Ectodermal cell (in vitro differentiated cells): ENCODE measurements around the gene FARP1.

Source experiments
- H3K27ac ChIP-seq: 2 replicates; pipeline ENCODE4 v1.7.0; 2013; ENCODE audit warnings: mild to moderate bottlenecking, low read depth, low read length; ENCODE audit not compliant: insufficient read depth, poor library complexity, severe bottlenecking
- H3K27me3 ChIP-seq: 2 replicates; pipeline ENCODE4 v1.7.0; 2013; ENCODE audit warnings: mild to moderate bottlenecking, low read length; ENCODE audit not compliant: insufficient read depth, control insufficient read depth, poor library complexity, severe bottlenecking
- H3K36me3 ChIP-seq: one replicate; pipeline ENCODE4 v1.7.0; 2013; ENCODE audit warnings: low read length; ENCODE audit not compliant: control insufficient read depth, insufficient read depth
- H3K4me1 ChIP-seq: one replicate; pipeline ENCODE4 v1.7.0; 2013; ENCODE audit warnings: low read length; ENCODE audit not compliant: control insufficient read depth, insufficient read depth
- H3K4me3 ChIP-seq: 2 replicates; pipeline ENCODE4 v1.7.0; 2013; ENCODE audit warnings: low read depth, low read length, control low read depth; ENCODE audit not compliant: insufficient read depth
- H3K9me3 ChIP-seq: 2 replicates; pipeline ENCODE4 v1.7.0; 2013; ENCODE audit warnings: mild to moderate bottlenecking, low read length, moderate library complexity; ENCODE audit not compliant: control insufficient read depth
- WGBS, 2 experiments: methylation state at CpG; one replicate each; pipeline ENCODE4 v1.1.7; 2013; ENCODE audit warnings: missing lambda C conversion rate in 2 of 2; 5-methylcytosine and 5-hydroxymethylcytosine counted together

Gene FARP1

DNA sequence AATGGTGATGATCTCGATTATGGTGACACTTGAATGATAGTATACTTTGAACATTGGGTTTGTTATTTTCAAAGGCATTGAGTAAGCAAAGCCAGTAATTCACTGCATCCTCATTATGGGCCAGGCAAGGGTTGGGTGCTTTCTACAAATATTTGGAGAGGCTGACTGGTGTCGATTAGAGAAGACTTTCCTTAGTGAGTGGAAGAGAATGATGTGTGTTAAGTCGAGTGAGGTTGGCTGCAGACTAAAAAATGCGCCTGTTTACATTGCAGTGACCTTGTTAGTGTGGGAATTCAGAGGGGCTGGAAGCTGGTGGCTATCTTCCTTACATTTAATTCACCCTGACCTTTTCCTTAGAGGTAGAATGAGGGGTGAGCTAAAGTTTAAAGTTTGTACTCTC lies 56.6 kb downstream of the FARP1 start:
- Histone ChIP-seq H3K36me3 (no peaks in the 10 kb centered on the region), H3K9me3 (no peaks in the 10 kb centered on the region), H3K4me1 (peaks cover 6% of the 10 kb centered on the region), H3K27ac (no peak overlapping the region), H3K27me3 (no peaks in the 10 kb centered on the region), H3K4me3 (no peak overlapping the region)
- 49 to 51% methylated on average over 4 of the region's 4 CpGs for WGBS, 2 experiments

DNA sequence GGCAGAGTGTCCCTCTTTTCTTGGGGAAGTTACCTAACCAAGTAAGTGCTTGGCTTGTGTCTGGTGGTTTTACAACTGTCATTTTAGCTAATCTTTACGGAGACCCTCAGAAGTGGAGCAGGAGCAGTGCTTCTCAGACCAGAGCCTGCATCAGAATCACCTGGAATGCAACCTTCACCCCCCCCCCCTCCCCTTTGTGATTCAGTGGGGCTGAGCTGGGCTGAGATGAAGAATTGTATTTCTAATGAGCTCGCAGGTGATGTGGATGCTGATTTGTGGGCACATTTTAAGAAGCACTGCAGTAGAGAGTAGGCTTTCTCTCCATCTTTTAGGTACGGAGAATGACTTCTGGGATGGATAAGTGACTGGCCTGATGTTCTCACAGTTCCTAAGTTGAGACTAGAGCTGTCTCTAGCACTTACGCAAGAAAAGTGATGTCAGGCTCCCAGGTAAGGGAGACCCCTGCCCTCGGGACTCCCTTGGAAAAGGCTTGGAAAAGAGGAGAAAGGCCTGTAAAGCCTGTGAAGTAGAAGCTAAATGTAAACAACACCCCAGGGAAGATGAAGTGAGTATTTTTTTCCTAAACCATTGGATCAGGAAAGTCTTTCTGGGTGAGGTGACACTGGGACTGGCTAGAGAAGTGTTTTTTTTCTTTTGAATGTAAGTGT lies 57.5 kb downstream of the FARP1 start:
- no peak overlapping the region for H3K4me3 ChIP-seq
- 40 to 44% methylated on average over 5 of the region's 5 CpGs for WGBS, 2 experiments
- peaks cover 6% of the 10 kb centered on the region for H3K4me1 ChIP-seq
- no peaks in the 10 kb centered on the region for H3K27me3 ChIP-seq
- H3K27ac ChIP-seq: no peak overlapping the region
- H3K36me3 ChIP-seq: no peaks in the 10 kb centered on the region
- no peaks in the 10 kb centered on the region for H3K9me3 ChIP-seq

DNA sequence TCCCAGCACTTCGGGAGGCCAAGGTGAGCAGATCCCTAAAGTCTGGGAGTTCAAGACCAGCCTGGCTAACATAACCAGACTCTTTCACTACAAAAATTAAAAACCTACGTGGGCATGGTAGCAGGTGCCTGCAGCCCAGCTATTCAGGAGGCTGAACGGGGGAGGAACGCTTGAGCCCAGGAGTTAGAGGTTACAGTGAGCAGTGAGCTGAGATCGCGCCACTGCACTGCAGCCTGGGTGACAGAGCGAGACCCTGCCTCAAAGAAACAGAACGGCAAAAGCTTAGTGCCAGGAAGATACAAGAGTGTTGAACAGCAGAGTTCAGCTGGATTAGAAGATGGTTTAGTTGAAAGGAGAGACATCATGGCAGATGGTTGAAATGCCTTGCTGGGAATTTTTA lies 58.3 kb downstream of the FARP1 start:
- H3K9me3 ChIP-seq: no peaks in the 10 kb centered on the region
- H3K27me3 ChIP-seq: no peaks in the 10 kb centered on the region
- H3K4me1 ChIP-seq: peaks cover 6% of the 10 kb centered on the region
- no peak overlapping the region for H3K4me3 ChIP-seq
- no peak overlapping the region for H3K27ac ChIP-seq
- H3K36me3 ChIP-seq: no peaks in the 10 kb centered on the region
- WGBS, 2 experiments: 79 to 84% methylated on average over 8 of the region's 8 CpGs

DNA sequence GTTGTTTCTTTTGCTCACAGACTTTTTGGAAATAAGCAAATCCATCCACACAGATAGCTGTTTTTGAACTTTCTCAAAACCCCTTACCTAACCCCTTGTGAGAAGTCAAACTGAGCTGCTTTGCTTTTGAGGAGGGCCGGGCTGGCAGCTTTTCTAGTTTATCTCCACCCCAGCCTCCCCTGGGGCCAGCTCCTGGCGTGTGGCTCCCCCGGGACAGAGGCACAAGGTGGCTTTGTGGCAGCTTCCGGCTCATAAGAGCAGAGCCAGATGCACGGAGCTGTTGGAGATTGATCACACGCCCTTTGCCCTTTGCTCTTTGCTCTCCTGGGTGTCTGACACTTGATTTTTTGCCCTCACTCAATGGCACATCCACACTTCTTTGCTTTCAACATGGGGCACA lies 59.1 kb downstream of the FARP1 start:
- Histone ChIP-seq H3K27ac (peak overlapping the region; percentile 4), H3K9me3 (no peaks in the 10 kb centered on the region), H3K27me3 (no peaks in the 10 kb centered on the region), H3K4me3 (no peak overlapping the region), H3K4me1 (peaks cover 7% of the 10 kb centered on the region), H3K36me3 (no peaks in the 10 kb centered on the region)
- 31 to 35% methylated on average over 6 of the region's 6 CpGs for WGBS, 2 experiments

DNA sequence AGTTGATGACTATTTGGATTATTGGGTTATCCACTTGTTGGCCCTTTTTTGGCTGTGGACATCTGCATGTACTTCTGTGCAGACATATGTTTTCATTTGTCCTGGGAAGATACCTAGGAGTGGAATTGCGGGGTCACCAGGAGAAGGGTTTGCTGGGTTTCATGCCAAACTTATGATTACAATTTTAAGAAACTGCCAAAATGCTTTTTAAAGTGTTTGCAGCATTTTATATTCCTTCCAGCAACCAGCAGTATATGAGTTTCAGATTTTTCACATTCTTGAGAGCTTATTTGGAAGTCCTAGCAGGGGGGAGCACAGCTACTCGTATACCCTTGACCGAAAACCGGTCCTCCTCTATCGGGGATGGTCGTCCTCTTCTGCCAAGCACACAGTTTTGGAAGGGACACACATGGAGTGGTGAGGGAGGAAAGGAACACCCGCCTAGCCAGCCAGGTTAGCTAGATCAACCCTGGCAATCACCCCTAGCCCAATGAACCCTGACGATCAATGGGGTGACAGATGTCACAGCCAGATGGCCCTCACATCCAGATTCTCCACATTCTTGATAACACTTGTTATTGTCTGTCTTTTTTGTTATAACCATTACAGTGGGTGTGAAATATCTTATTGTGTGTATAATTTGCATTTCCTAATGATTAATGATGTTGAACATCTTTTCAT lies 60.9 kb downstream of the FARP1 start:
- H3K4me1 ChIP-seq: peaks cover 13% of the 10 kb centered on the region
- no peak overlapping the region for H3K4me3 ChIP-seq
- no peaks in the 10 kb centered on the region for H3K36me3 ChIP-seq
- H3K9me3 ChIP-seq: no peaks in the 10 kb centered on the region
- H3K27ac ChIP-seq: no peak overlapping the region
- WGBS, 2 experiments: 93 to 97% methylated on average over 8 of the region's 8 CpGs
- no peaks in the 10 kb centered on the region for H3K27me3 ChIP-seq

DNA sequence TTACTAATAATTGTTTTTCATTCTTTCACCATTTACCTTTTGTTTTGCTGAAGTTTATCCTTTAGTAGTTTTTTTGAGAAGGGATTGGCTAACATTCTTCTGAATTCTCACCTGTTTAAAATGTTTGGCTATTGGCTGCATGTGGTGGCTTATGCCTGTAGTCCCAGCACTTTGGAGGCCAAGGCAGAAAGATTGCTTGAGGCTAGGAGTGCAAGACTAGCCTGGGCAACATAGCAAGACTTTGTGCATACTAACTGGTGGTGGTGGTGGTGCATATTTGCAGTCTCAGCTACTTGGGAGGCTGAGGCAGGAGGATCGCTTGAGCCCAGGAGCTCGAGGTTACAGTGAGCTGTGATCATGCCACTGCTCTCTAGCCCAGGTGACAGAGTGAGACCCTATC lies 61.7 kb downstream of the FARP1 start:
- Histone ChIP-seq H3K9me3 (no peaks in the 10 kb centered on the region), H3K27me3 (no peaks in the 10 kb centered on the region), H3K36me3 (no peaks in the 10 kb centered on the region), H3K4me3 (no peak overlapping the region), H3K4me1 (peaks cover 13% of the 10 kb centered on the region), H3K27ac (no peak overlapping the region)
- 83 to 100% methylated on average over 2 of the region's 2 CpGs for whole genome bisulfite sequencing, 2 experiments

DNA sequence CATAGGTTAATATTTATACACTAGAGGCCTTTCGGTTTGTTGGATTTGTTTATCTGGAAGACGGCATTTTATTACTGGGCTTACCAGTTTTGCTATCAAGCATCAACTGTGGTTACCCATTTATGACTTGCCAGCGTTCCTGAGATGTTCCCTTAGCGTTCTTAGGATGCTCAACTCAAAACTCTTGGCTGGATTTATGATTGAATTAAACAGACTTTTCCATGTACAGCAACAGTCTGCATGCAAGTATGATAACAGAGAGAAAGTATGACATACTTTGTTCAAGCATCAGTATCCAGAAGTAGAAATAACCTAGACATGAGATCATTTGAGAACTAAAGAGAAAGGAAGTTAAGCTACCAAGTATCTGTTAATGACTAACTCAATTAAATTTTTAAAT lies 64.1 kb downstream of the FARP1 start:
- Histone ChIP-seq H3K4me1 (peaks cover 10% of the 10 kb centered on the region), H3K36me3 (no peaks in the 10 kb centered on the region), H3K27me3 (no peaks in the 10 kb centered on the region), H3K9me3 (no peaks in the 10 kb centered on the region), H3K4me3 (no peak overlapping the region), H3K27ac (no peak overlapping the region)
- 95 to 96% methylated on average over 4 of the region's 4 CpGs for WGBS, 2 experiments

DNA sequence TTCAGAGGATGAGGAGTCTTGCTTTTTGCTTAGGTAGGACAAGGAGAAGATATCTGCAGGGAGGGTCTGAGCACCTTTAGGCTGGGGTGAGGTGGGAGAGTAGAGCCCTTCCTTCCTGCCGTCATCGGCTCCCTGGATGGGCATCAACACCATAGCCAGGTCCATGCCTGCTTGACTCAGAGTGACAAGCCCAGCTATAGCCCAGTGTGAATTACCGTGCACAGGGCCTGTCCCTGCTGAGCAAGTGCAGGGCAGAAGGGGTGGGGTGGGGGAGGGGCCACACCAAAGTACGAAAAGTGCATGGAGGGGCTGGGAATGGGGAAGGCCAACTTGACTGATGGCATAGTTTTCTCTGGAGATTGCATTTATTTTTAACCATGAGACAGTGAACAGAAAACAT lies 64.5 kb downstream of the FARP1 start:
- Histone ChIP-seq H3K9me3 (no peaks in the 10 kb centered on the region), H3K27ac (no peak overlapping the region), H3K36me3 (no peaks in the 10 kb centered on the region), H3K4me3 (no peak overlapping the region), H3K27me3 (no peaks in the 10 kb centered on the region), H3K4me1 (peaks cover 7% of the 10 kb centered on the region)
- WGBS, 2 experiments: 64 to 67% methylated on average over 4 of the region's 4 CpGs

DNA sequence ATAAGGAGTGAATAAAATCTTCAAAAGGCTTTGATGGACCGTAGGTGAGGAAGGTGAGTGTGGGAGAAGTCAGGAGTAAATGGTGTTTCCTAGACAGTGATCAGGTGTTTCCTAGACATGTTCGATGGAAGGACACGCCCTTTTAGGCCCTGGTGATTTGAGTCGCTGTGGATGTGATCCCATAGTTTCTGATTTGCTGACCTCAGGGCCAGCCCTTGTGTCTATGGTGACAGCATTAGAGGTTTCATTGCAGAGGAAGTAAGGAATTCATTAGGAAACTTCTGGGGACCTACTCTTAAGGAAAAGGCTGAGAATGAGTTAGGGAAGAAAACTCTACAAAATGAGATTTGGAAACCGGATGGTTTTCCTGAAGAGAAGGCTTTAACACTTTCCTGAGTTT lies 65.7 kb downstream of the FARP1 start:
- Histone ChIP-seq H3K27ac (no peak overlapping the region), H3K36me3 (no peaks in the 10 kb centered on the region), H3K9me3 (no peaks in the 10 kb centered on the region), H3K27me3 (no peaks in the 10 kb centered on the region), H3K4me3 (no peak overlapping the region), H3K4me1 (peaks cover 7% of the 10 kb centered on the region)
- 95 to 96% methylated on average over 5 of the region's 5 CpGs for WGBS, 2 experiments

DNA sequence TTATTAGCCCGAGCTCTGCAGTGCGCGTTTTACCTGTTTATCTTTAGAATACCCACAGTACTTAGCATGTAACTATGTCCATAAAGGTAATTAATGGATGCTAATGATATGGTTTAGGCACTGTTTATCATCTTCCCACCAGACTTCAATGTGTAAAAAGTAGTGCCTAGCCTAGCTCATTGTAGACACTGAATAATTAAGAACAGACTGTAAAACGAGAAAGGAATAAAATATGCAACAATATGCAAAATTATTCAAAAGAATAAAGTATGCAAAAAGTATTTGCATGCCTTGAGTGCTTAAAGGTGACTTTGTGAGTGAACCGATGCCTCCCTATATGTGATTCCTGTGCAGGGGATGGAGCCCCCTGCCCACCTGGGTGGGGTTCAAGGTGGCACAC lies 69.9 kb downstream of the FARP1 start:
- Histone ChIP-seq H3K36me3 (no peaks in the 10 kb centered on the region), H3K4me3 (no peak overlapping the region)

More for the DNA sequence above, 69.9 kb downstream of the FARP1 start:
- 94 to 95% methylated on average over 1 to 3 of the region's 5 CpGs for WGBS, 2 experiments
- Histone ChIP-seq H3K4me1 (no peaks in the 10 kb centered on the region), H3K27ac (no peak overlapping the region), H3K9me3 (no peaks in the 10 kb centered on the region), H3K27me3 (no peaks in the 10 kb centered on the region)
